Stimulated activated CD8-positive, alpha-beta memory T cell treated with anti-CD3 and anti-CD28 coated beads, Interleukin-7, amount 100 ng/mL, for 1 hour (primary cell): ENCODE measurements around the gene CD46.
A peak's percentile ranks its signal among the peaks of the same experiment; 100 is the strongest.
"Not testable (repeated sequence)": the region's sequence is repeated elsewhere in the genome, so short reads cannot be mapped to it uniquely, and the experiment has no call there.

ENCODE experiments used
- DNase-seq, 2 donors: peaks; one replicate each; pipeline ENCODE4 v3.0.0-alpha.2; 2020; ENCODE audit warnings: low read depth in 2 of 2

CD46 gene

GRCh38 chr1:207751790-207752455 is at the start of gene CD46:
TSS of gene CD46 (plus strand) at chr1:207752054. CDS start at chr1:207752213, 159 bp downstream.
- DNase-seq: peak; percentile 81 to 83

GRCh38 chr1:207702317-207702716 is 49.5 kb upstream of the CD46 start:
- no peak for DNase-seq

GRCh38 chr1:207703712-207704111 is 48.1 kb upstream of the CD46 start:
- DNase-seq: no peak

GRCh38 chr1:207708004-207708403 is 43.9 kb upstream of the CD46 start:
- not testable (repeated sequence) for DNase-seq

- DNase-seq: no peak
Measured at GRCh38 chr1:207711285-207711684, 40.6 kb upstream of the CD46 start.

GRCh38 chr1:207712701-207713100 is 39.2 kb upstream of the CD46 start:
- not testable (repeated sequence) for DNase-seq

- no peak for DNase-seq
Measured at GRCh38 chr1:207713529-207713928, 38.3 kb upstream of the CD46 start.

GRCh38 chr1:207719234-207719633 is 32.6 kb upstream of the CD46 start:
- no peak for DNase-seq

- not testable (repeated sequence) for DNase-seq
Measured at GRCh38 chr1:207728200-207728858, 23.5 kb upstream of the CD46 start.

- not testable (repeated sequence) for DNase-seq
Measured at GRCh38 chr1:207737503-207738157, 14.2 kb upstream of the CD46 start.

- not testable (repeated sequence) for DNase-seq
Measured at GRCh38 chr1:207738158-207738659, 13.6 kb upstream of the CD46 start.

GRCh38 chr1:207740207-207740606 is 11.6 kb upstream of the CD46 start:
- no peak for DNase-seq

GRCh38 chr1:207742850-207743555 is 8.9 kb upstream of the CD46 start:
- DNase-seq: no peak

GRCh38 chr1:207744000-207744534 is 7.8 kb upstream of the CD46 start:
- no peak for DNase-seq

GRCh38 chr1:207745285-207745684 is 6.6 kb upstream of the CD46 start:
- no peak for DNase-seq

- DNase-seq: no peak
Measured at GRCh38 chr1:207745839-207746767, 5.8 kb upstream of the CD46 start.

GRCh38 chr1:207747627-207748492 is 4.0 kb upstream of the CD46 start:
- DNase-seq: no peak

GRCh38 chr1:207748737-207749528 is 2.9 kb upstream of the CD46 start:
- no peak for DNase-seq
